ENCODE results near the gene TLE5.

TLE5 gene

GRCh38 chr19:3007975-3008374 lies 54.3 kb downstream of the TLE5 start:
- WGBS (ENCODE audit: insufficient coverage): 95% methylated on average over 7 of the region's 9 CpGs

GRCh38 chr19:3006075-3006767 lies 56.1 kb downstream of the TLE5 start:
- Histone ChIP-seq H3K36me3 (ENCODE audit: control insufficient read depth in 4 of 4, insufficient read depth in 4 of 4, low read length in 3 of 4) (no peaks in the 10 kb centered on the region), H3K9me3 (ENCODE audit: control extremely low read depth in 1 of 5, control insufficient read depth in 4 of 5, insufficient read depth in 2 of 5, low read depth in 1 of 5, low read length in 4 of 5) (no peaks in the 10 kb centered on the region), H3K27ac (ENCODE audit: insufficient read depth in 1 of 2, low read depth in 1 of 2, low read length in 2 of 2, poor library complexity in 1 of 2, severe bottlenecking in 2 of 2) (no peak overlapping the region), H3K4me1 (ENCODE audit: control extremely low read depth in 1 of 4, control insufficient read depth in 4 of 4, insufficient read depth in 4 of 4, low read length in 3 of 4) (no peaks in the 10 kb centered on the region), H3K27me3 (replicated peaks in 2 of 5; ENCODE audit: control insufficient read depth in 4 of 5, insufficient read depth in 5 of 5, low read length in 4 of 5) (peaks cover 0 to 5% (median 0%) of the 10 kb centered on the region in 5 experiments), H3K4me3 (ENCODE audit: control insufficient read depth in 1 of 7, extremely low read depth in 1 of 7, insufficient read depth in 4 of 7, low read depth in 2 of 7, low read length in 6 of 7) (no peak overlapping the region)
- 77% methylated on average over 25 of the region's 37 CpGs for WGBS (ENCODE audit: insufficient coverage)
- POLR2A ChIA-PET: no interaction called here
- DNase-seq: no peak
- CTCF ChIA-PET: interaction anchor here (0.8 kb wide), 1 partner anchor 9 kb away, joined by 3 read pairs; no protein-coding TSS in a partner anchor

More at GRCh38 chr19:3007975-3008374, 54.3 kb downstream of the TLE5 start:
- POLR2A ChIA-PET: no interaction called here
- Histone ChIP-seq H3K9me3 (ENCODE audit: control extremely low read depth in 1 of 5, control insufficient read depth in 4 of 5, insufficient read depth in 2 of 5, low read depth in 1 of 5, low read length in 4 of 5) (no peaks in the 10 kb centered on the region), H3K4me1 (ENCODE audit: control extremely low read depth in 1 of 4, control insufficient read depth in 4 of 4, insufficient read depth in 4 of 4, low read length in 3 of 4) (no peaks in the 10 kb centered on the region), H3K36me3 (ENCODE audit: control insufficient read depth in 4 of 4, insufficient read depth in 4 of 4, low read length in 3 of 4) (no peaks in the 10 kb centered on the region), H3K4me3 (ENCODE audit: control insufficient read depth in 1 of 7, extremely low read depth in 1 of 7, insufficient read depth in 4 of 7, low read depth in 2 of 7, low read length in 6 of 7) (no peak overlapping the region), H3K27ac (ENCODE audit: insufficient read depth in 1 of 2, low read depth in 1 of 2, low read length in 2 of 2, poor library complexity in 1 of 2, severe bottlenecking in 2 of 2) (no peak overlapping the region), H3K27me3 (replicated peaks in 2 of 5; ENCODE audit: control insufficient read depth in 4 of 5, insufficient read depth in 5 of 5, low read length in 4 of 5) (peaks cover 0 to 5% (median 0%) of the 10 kb centered on the region in 5 experiments)
- CTCF ChIA-PET: no interaction called here
- DNase-seq: no peak

GRCh38 chr19:3005345-3005744 lies 57.0 kb downstream of the TLE5 start:
- no peaks in the 10 kb centered on the region for H3K4me1 ChIP-seq (ENCODE audit: control extremely low read depth in 1 of 4, control insufficient read depth in 4 of 4, insufficient read depth in 4 of 4, low read length in 3 of 4)
- no peak overlapping the region for H3K27ac ChIP-seq (ENCODE audit: insufficient read depth in 1 of 2, low read depth in 1 of 2, low read length in 2 of 2, poor library complexity in 1 of 2, severe bottlenecking in 2 of 2)
- H3K36me3 ChIP-seq (ENCODE audit: control insufficient read depth in 4 of 4, insufficient read depth in 4 of 4, low read length in 3 of 4): no peaks in the 10 kb centered on the region
- H3K4me3 ChIP-seq (ENCODE audit: control insufficient read depth in 1 of 7, extremely low read depth in 1 of 7, insufficient read depth in 4 of 7, low read depth in 2 of 7, low read length in 6 of 7): no peak overlapping the region
- peaks cover 0 to 5% (median 0%) of the 10 kb centered on the region in 5 experiments for H3K27me3 ChIP-seq (replicated peaks in 2 of 5; ENCODE audit: control insufficient read depth in 4 of 5, insufficient read depth in 5 of 5, low read length in 4 of 5)
- CTCF ChIA-PET: interaction anchor here (0.7 to 1.3 kb wide), 3 partner anchors 9 to 21 kb away, joined by 3 read pairs; no protein-coding TSS in a partner anchor
- H3K9me3 ChIP-seq (ENCODE audit: control extremely low read depth in 1 of 5, control insufficient read depth in 4 of 5, insufficient read depth in 2 of 5, low read depth in 1 of 5, low read length in 4 of 5): no peaks in the 10 kb centered on the region
- no peak for DNase-seq
- WGBS (ENCODE audit: insufficient coverage): 95% methylated on average over 18 of the region's 18 CpGs
- POLR2A ChIA-PET: interaction anchor here (0.5 kb wide), 1 partner anchor 23 kb away, joined by 3 read pairs; no protein-coding TSS in a partner anchor

DNA sequence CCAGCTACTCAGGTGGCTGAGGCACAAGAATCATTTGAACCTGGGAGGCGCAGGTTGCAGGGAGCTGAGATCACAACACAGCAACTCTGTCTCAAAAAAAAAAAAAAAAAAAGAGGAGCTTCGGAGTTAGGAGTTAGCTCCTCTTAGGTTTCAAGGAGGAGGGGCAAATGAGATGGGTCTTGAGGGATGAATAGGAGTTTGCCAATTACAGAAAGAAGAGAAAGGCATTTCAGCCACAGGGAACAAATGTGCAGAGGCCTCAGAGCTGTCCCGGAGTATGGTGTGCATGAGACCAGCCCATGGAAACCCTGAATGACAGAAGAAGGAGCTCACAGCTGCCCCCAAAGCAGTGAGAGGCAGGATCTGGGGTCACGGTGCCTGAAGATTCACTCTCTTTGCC lies 57.8 kb downstream of the TLE5 start:
- WGBS (ENCODE audit: insufficient coverage): 100% methylated on average over 2 of the region's 4 CpGs
- ChIA-PET POLR2A (interaction anchor here (0.6 to 0.8 kb wide), 2 partner anchors 12 to 19 kb away, joined by 4 read pairs; no protein-coding TSS in a partner anchor), CTCF (interaction anchor here (0.7 to 1.4 kb wide), 3 partner anchors 9 to 20 kb away, joined by 3 read pairs; no protein-coding TSS in a partner anchor)

DNA sequence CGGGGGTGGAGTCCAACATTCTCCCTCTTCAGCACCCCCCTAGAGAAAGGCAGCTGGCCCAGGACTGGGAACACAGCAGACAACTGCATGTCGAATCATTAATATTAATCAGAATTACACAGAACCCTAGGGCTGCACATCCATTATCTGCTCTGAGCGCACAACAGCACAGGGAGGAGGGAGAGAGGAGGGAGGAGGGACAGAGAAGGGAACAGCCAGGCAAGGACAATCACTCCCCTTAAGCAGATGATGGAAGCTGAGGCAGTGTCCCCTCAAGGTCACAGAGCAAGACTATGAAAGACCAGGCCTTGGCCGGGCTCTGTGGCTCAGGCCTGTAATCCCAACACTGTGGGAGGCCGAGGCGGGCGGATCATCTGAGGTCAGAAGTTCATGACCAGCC lies 59.2 kb downstream of the TLE5 start:
- POLR2A ChIA-PET: no interaction called here
- H3K36me3 ChIP-seq (ENCODE audit: control insufficient read depth in 4 of 4, insufficient read depth in 4 of 4, low read length in 3 of 4): no peaks in the 10 kb centered on the region
- no peaks in the 10 kb centered on the region for H3K4me1 ChIP-seq (ENCODE audit: control extremely low read depth in 1 of 4, control insufficient read depth in 4 of 4, insufficient read depth in 4 of 4, low read length in 3 of 4)
- peaks cover 0 to 5% (median 0%) of the 10 kb centered on the region in 5 experiments for H3K27me3 ChIP-seq (replicated peaks in 2 of 5; ENCODE audit: control insufficient read depth in 4 of 5, insufficient read depth in 5 of 5, low read length in 4 of 5)
- CTCF ChIA-PET: interaction anchor here (1.4 kb wide), 1 partner anchor 8 kb away, joined by 3 read pairs; no protein-coding TSS in a partner anchor
- DNase-seq: no peak
- WGBS (ENCODE audit: insufficient coverage): 100% methylated on average over 2 of the region's 7 CpGs
- no peak overlapping the region for H3K27ac ChIP-seq (ENCODE audit: insufficient read depth in 1 of 2, low read depth in 1 of 2, low read length in 2 of 2, poor library complexity in 1 of 2, severe bottlenecking in 2 of 2)
- H3K4me3 ChIP-seq (ENCODE audit: control insufficient read depth in 1 of 7, extremely low read depth in 1 of 7, insufficient read depth in 4 of 7, low read depth in 2 of 7, low read length in 6 of 7): no peak overlapping the region
- H3K9me3 ChIP-seq (ENCODE audit: control extremely low read depth in 1 of 5, control insufficient read depth in 4 of 5, insufficient read depth in 2 of 5, low read depth in 1 of 5, low read length in 4 of 5): no peaks in the 10 kb centered on the region

More for the DNA sequence above, 57.8 kb downstream of the TLE5 start:
- Histone ChIP-seq H3K27me3 (replicated peaks in 2 of 5; ENCODE audit: control insufficient read depth in 4 of 5, insufficient read depth in 5 of 5, low read length in 4 of 5) (peaks cover 0 to 5% (median 0%) of the 10 kb centered on the region in 5 experiments), H3K4me1 (ENCODE audit: control extremely low read depth in 1 of 4, control insufficient read depth in 4 of 4, insufficient read depth in 4 of 4, low read length in 3 of 4) (no peaks in the 10 kb centered on the region), H3K9me3 (ENCODE audit: control extremely low read depth in 1 of 5, control insufficient read depth in 4 of 5, insufficient read depth in 2 of 5, low read depth in 1 of 5, low read length in 4 of 5) (no peaks in the 10 kb centered on the region), H3K27ac (ENCODE audit: insufficient read depth in 1 of 2, low read depth in 1 of 2, low read length in 2 of 2, poor library complexity in 1 of 2, severe bottlenecking in 2 of 2) (no peak overlapping the region), H3K36me3 (ENCODE audit: control insufficient read depth in 4 of 4, insufficient read depth in 4 of 4, low read length in 3 of 4) (no peaks in the 10 kb centered on the region), H3K4me3 (ENCODE audit: control insufficient read depth in 1 of 7, extremely low read depth in 1 of 7, insufficient read depth in 4 of 7, low read depth in 2 of 7, low read length in 6 of 7) (no peak overlapping the region)
- DNase-seq: no peak

Data from common myeloid progenitor, CD34-positive (primary cell).